PC-9 (cell line): ENCODE data around the gene ZNF516. TPM values are rescaled to one million over a fixed set of nuclear protein-coding genes. Genes with fewer than 3 reads are reported as not detected.

Experiments
- BruUV-seq: library from RNA; stranded (reverse); fragments of 400-500 nt; replicated peaks from 2 replicates; lab custom pipeline; 2021; lab: Mats Ljungman, UMichigan
- CTCF ChIA-PET: fragments of 300-600 bp; sonication (Branson Sonifier 250); formaldehyde crosslinking; loops from one replicate; lab custom pipeline; 2022; ENCODE audit warnings: antibody characterized with exemption; lab: Charles Lee
- POLR2A ChIA-PET: fragments of 300-600 bp; sonication (Branson Sonifier 250); formaldehyde crosslinking; loops from one replicate; lab custom pipeline; 2022; ENCODE audit warnings: antibody characterized with exemption; ENCODE audit not compliant: unreplicated experiment; lab: Charles Lee
- DNase-seq, 2 experiments: peaks; one replicate each; pipeline versions ENCODE4 v3.0.0 to v3.0.0-alpha.2; 2015 to 2022; ENCODE audit warnings: mixed read lengths in 1 of 2
- H2AFZ ChIP-seq: fragments of 200-600 bp; sonication (generic); 2 replicates; pipeline ENCODE4 v1.8.1; 2017; ENCODE audit warnings: antibody characterized with exemption
- H3F3A ChIP-seq: fragments of 200-600 bp; sonication (generic); 2 replicates; pipeline ENCODE4 v1.8.1; 2017; ENCODE audit warnings: antibody characterized with exemption, mild to moderate bottlenecking, low read depth; ENCODE audit not compliant: insufficient read depth
- H3K27ac ChIP-seq: fragments of 200-600 bp; sonication (generic); 2 replicates; pipeline ENCODE4 v1.6.1; 2016; ENCODE audit warnings: mixed run types
- H3K27me3 ChIP-seq: fragments of 200-600 bp; sonication (generic); 2 replicates; pipeline ENCODE4 v1.6.1; 2016; ENCODE audit warnings: low read depth, mixed run types; ENCODE audit not compliant: insufficient read depth
- H3K36me3 ChIP-seq: fragments of 200-600 bp; sonication (generic); 2 replicates; pipeline ENCODE4 v1.6.1; 2016; ENCODE audit warnings: low read depth, mixed run types
- H3K4me1 ChIP-seq: fragments of 200-600 bp; sonication (generic); replicated peaks from 2 replicates; pipeline ENCODE4 v1.6.1; 2016; ENCODE audit warnings: mixed run types; ENCODE audit not compliant: insufficient read depth
- H3K4me2 ChIP-seq: fragments of 200-600 bp; sonication (generic); 2 replicates; pipeline ENCODE4 v1.6.1; 2017; ENCODE audit warnings: mixed run types
- H3K4me3 ChIP-seq: fragments of 200-600 bp; sonication (generic); 2 replicates; pipeline ENCODE4 v1.6.1; 2016; ENCODE audit warnings: mixed run types
- H3K79me2 ChIP-seq: fragments of 200-600 bp; sonication (generic); 2 replicates; pipeline ENCODE4 v1.6.1; 2017; ENCODE audit warnings: low read depth, mixed run types
- H3K9me2 ChIP-seq: fragments of 200-600 bp; sonication (generic); 2 replicates; pipeline ENCODE4 v1.8.1; 2017; ENCODE audit warnings: mild to moderate bottlenecking; ENCODE audit not compliant: insufficient read depth
- H3K9me3 ChIP-seq: fragments of 200-600 bp; sonication (generic); 2 replicates; pipeline ENCODE4 v1.8.1; 2016; ENCODE audit warnings: low read depth; ENCODE audit not compliant: insufficient read depth
- H4K20me1 ChIP-seq: fragments of 200-600 bp; sonication (generic); 2 replicates; pipeline ENCODE4 v1.8.1; 2017; ENCODE audit not compliant: insufficient read depth
- EZH2 ChIP-seq: fragments of 200-600 bp; sonication (generic); IDR thresholded peaks from 2 replicates; pipeline ENCODE4 v1.8.0; 2017; ENCODE audit warnings: antibody characterized with exemption, low read depth
- intact Hi-C: fragments of 100-400 bp; cut with micrococcal nuclease; formaldehyde crosslinking; loops from one replicate; pipeline ENCODE4 v1.10.0; 2022; ENCODE audit not compliant: unreplicated experiment
- total RNA-seq: library from RNA; stranded (reverse); gene quantifications from 2 replicates; pipeline ENCODE4 v1.2.3, GENCODE V29; 2021
- TF ChIP-seq, protein P1 (sequence below): fragments of 200-600 bp; sonication (generic); conservative IDR thresholded peaks from 2 replicates; pipeline ENCODE4 v1.6.1; 2017; ENCODE audit warnings: mixed run types, antibody characterized with exemption, mild to moderate bottlenecking, moderate library complexity

Gene ZNF516
- total RNA-seq, 1 experiment from 2014 or later: 32.7 TPM

DNA sequence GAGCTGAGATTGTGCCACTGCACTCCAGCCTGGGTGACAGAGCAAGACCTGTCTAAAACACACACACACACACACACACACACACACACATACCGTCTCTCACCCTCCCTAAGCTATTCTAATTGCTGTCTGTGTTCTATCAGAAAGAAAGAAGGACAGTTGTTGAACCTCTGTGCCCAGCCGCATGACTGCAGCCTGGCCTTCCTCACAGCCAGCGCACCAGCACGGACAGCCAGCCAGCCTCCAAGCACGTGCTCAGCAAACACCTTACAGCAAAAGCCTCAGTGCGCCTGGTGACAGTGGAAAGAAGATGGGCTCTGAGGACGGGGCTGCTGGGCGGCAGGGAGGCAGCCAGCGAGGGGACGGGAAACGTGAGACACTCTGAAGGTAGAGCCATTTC lies 58.0 kb downstream of the ZNF516 start:
- Histone ChIP-seq H3K9me3 (no peaks in the 10 kb centered on the region), H3K27me3 (peaks cover 4% of the 10 kb centered on the region; the same call in 1 of the 2 replicates), H3K9me2 (no peaks in the 10 kb centered on the region), H3K79me2 (0 out of 2 replicates have a peak, but pooled peaks cover 14% of the 10 kb centered on the region), H3K4me2 (no peak overlapping the region), H3K36me3 (no peaks in the 10 kb centered on the region), H3K27ac (no peak overlapping the region), H2AFZ (no peak overlapping the region), H4K20me1 (peaks cover 46% of the 10 kb centered on the region), H3K4me3 (no peak overlapping the region), H3F3A (no peaks in the 10 kb centered on the region), H3K4me1 (no peaks in the 10 kb centered on the region)
- ChIA-PET CTCF (no interaction called here), POLR2A (no interaction called here)
- DNase-seq: no peak
- TF ChIP-seq, protein P1, sequence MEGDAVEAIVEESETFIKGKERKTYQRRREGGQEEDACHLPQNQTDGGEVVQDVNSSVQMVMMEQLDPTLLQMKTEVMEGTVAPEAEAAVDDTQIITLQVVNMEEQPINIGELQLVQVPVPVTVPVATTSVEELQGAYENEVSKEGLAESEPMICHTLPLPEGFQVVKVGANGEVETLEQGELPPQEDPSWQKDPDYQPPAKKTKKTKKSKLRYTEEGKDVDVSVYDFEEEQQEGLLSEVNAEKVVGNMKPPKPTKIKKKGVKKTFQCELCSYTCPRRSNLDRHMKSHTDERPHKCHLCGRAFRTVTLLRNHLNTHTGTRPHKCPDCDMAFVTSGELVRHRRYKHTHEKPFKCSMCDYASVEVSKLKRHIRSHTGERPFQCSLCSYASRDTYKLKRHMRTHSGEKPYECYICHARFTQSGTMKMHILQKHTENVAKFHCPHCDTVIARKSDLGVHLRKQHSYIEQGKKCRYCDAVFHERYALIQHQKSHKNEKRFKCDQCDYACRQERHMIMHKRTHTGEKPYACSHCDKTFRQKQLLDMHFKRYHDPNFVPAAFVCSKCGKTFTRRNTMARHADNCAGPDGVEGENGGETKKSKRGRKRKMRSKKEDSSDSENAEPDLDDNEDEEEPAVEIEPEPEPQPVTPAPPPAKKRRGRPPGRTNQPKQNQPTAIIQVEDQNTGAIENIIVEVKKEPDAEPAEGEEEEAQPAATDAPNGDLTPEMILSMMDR: no peak
- no peak for TF ChIP-seq EZH2
- intact Hi-C loops: no loop called here
- BruUV-seq: no TSS peak

GRCh38 chr18:76436342-76436741 lies 58.7 kb downstream of the ZNF516 start:
- Histone ChIP-seq H3K79me2 (0 out of 2 replicates have a peak, but pooled peaks cover 14% of the 10 kb centered on the region), H3K4me2 (no peak overlapping the region), H2AFZ (no peak overlapping the region), H3F3A (no peaks in the 10 kb centered on the region), H3K4me1 (no peaks in the 10 kb centered on the region), H3K9me2 (no peaks in the 10 kb centered on the region), H3K36me3 (no peaks in the 10 kb centered on the region), H3K9me3 (no peaks in the 10 kb centered on the region), H3K27ac (no peak overlapping the region), H4K20me1 (peaks cover 51% of the 10 kb centered on the region), H3K27me3 (peaks cover 4% of the 10 kb centered on the region; the same call in 1 of the 2 replicates), H3K4me3 (no peak overlapping the region)
- CTCF ChIA-PET: no interaction called here
- intact Hi-C loops: no loop called here
- no peak for DNase-seq
- POLR2A ChIA-PET: no interaction called here
- BruUV-seq: no TSS peak
- TF ChIP-seq, protein P1: no peak
- TF ChIP-seq EZH2: no peak

GRCh38 chr18:76435316-76435989 lies 59.6 kb downstream of the ZNF516 start:
- POLR2A ChIA-PET: no interaction called here
- H4K20me1 ChIP-seq: peaks cover 52% of the 10 kb centered on the region
- intact Hi-C loops: no loop called here

More at GRCh38 chr18:76435316-76435989, 59.6 kb downstream of the ZNF516 start:
- Histone ChIP-seq H3K79me2 (0 out of 2 replicates have a peak, but pooled peaks cover 14% of the 10 kb centered on the region), H3K27ac (no peak overlapping the region), H3K4me1 (no peaks in the 10 kb centered on the region), H3K9me2 (no peaks in the 10 kb centered on the region), H3K4me3 (no peak overlapping the region), H2AFZ (no peak overlapping the region), H3K4me2 (no peak overlapping the region), H3K9me3 (no peaks in the 10 kb centered on the region), H3K27me3 (peaks cover 4% of the 10 kb centered on the region; the same call in 1 of the 2 replicates), H3K36me3 (no peaks in the 10 kb centered on the region), H3F3A (no peaks in the 10 kb centered on the region)
- DNase-seq: no peak
- TF ChIP-seq, protein P1: no peak
- TF ChIP-seq EZH2: no peak
- CTCF ChIA-PET: no interaction called here
- no TSS peak for BruUV-seq
